GM13977 (cell line): ENCODE data around the gene CNTNAP2.

Experiments used
- DNase-seq: peaks from one replicate; pipeline ENCODE4 v3.0.0; 2012; ENCODE audit warnings: low spot score
- CTCF ChIP-seq: IDR thresholded peaks from 2 replicates; pipeline ENCODE4 v1.5.1; 2012; ENCODE audit warnings: mild to moderate bottlenecking, control low read depth; ENCODE audit not compliant: insufficient read depth; ENCODE audit errors: extremely low read depth, missing control alignments
- in situ Hi-C: fragments of 300-500 bp; cut with MboI; formaldehyde crosslinking; loops from one replicate; pipeline ENCODE4 v1.12.0; 2022; ENCODE audit warnings: low sequenced_read_pairs, low pct_unique_long_range_greater_than_20kb, mixed read lengths, inconsistent platforms; ENCODE audit not compliant: unreplicated experiment

Gene CNTNAP2

GRCh38 chr7:148223738-148224137 is 2107.1 kb downstream of the CNTNAP2 start:
- in situ Hi-C loops, result no loop called here
- DNase-seq, result no peak
- no peak for TF ChIP-seq CTCF

- in situ Hi-C loops, result no loop called here
- no peak for DNase-seq
- TF ChIP-seq CTCF, result no peak
Measured at GRCh38 chr7:148230296-148230695, 2113.7 kb downstream of the CNTNAP2 start.

GRCh38 chr7:148230883-148231282 is 2114.3 kb downstream of the CNTNAP2 start:
- TF ChIP-seq CTCF, result no peak
- in situ Hi-C loops, result no loop called here
- DNase-seq, result no peak

- in situ Hi-C loops, result no loop called here
- no peak for DNase-seq
- TF ChIP-seq CTCF, result no peak
Measured at GRCh38 chr7:148232784-148233183, 2116.2 kb downstream of the CNTNAP2 start.

- in situ Hi-C loops, result no loop called here
- TF ChIP-seq CTCF, result no peak
- no peak for DNase-seq
Measured at GRCh38 chr7:148234715-148235114, 2118.1 kb downstream of the CNTNAP2 start.

GRCh38 chr7:148238761-148239325 is 2122.2 kb downstream of the CNTNAP2 start:
- no peak for TF ChIP-seq CTCF
- DNase-seq, result no peak
- in situ Hi-C loops, result no loop called here
